Stimulated activated CD8-positive, alpha-beta memory T cell treated with anti-CD3 and anti-CD28 coated beads, Interleukin-7, amount 100 ng/mL, for 48 hours (primary cell): ENCODE results near the gene ENTPD1.
"Not testable (repeated sequence)": the region's sequence is repeated elsewhere in the genome, so short reads cannot be mapped to it uniquely, and the experiment has no call there.

Experiments
- DNase-seq, 2 donors: peaks; one replicate each; pipeline ENCODE4 v3.0.0-alpha.2; 2020; ENCODE audit warnings: low read depth in 1 of 2; ENCODE audit errors: extremely low read depth in 1 of 2

ENTPD1 gene

GRCh38 chr10:95861386-95861785 lies 105.4 kb downstream of the ENTPD1 start:
- no peak for DNase-seq

GRCh38 chr10:95864906-95865813 lies 109.2 kb downstream of the ENTPD1 start:
- DNase-seq, result peak in 1 of 2 donors; percentile 2

DNA sequence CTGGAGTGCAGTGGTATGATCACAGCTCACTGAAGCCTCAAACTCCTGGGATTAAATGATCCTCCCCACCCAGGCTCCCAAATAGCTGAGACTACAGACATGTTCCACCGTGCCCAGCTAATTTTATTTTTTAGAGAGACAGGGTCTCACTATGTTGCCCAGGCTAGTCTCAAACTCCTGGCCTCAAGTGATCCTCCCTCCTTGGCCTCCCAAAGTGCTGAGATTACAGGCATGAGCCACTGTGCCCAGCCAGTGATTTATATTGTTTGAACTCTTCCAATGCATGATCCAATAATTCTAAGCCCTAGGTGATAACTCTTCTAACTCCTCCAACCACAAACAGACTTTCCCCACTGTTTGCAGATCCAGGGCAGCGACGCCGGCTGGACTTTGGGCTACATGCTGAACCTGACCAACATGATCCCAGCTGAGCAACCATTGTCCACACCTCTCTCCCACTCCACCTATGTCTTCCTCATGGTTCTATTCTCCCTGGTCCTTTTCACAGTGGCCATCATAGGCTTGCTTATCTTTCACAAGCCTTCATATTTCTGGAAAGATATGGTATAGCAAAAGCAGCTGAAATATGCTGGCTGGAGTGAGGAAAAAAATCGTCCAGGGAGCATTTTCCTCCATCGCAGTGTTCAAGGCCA lies 110.0 kb downstream of the ENTPD1 start:
- no peak for DNase-seq

- DNase-seq, result no peak
Measured at GRCh38 chr10:95866467-95866842, 110.5 kb downstream of the ENTPD1 start.

DNA sequence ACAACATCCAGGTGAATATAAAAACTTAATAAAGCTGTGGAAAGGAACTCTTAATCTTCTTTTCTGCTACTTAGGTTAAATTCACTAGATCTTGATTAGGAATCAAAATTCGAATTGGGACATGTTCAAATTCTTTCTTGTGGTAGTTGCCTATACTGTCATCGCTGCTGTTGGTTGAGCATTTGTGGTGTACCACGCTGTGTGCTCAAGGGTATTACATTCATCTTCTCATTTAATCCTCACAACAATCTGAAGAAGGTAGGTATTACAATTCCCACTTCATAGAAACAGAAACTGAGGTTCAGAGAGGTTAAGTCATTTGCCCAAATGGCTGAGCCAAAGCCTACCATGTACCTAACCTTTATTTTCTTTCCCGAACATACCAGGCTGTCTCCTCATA lies 111.9 kb downstream of the ENTPD1 start:
- no peak for DNase-seq

DNA sequence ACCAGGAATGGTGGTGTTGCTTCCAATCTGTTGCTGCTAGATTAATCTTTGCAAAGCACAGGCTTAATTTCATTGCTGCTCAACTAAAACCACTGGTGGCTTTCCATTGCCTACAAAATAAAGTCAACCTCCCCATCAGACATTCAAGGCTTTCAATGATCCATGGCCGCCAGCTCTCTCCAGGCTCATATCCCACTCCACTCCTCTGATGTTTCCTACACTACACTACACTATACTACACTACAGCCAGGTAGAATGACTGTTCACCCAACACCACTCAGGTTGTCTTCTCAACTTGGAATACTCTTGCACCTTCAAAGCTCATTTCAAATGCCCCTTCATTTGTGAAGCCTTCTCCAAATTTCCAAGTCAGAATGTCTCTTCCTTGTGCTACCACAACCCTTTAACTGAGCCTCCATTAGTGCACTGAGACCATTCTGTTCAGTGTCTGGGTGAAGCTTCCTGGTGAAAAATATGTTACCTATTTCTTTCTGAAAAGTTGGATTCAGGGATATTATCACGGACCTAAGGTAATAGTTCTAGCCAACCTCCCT lies 116.3 kb downstream of the ENTPD1 start:
- no peak for DNase-seq

DNA sequence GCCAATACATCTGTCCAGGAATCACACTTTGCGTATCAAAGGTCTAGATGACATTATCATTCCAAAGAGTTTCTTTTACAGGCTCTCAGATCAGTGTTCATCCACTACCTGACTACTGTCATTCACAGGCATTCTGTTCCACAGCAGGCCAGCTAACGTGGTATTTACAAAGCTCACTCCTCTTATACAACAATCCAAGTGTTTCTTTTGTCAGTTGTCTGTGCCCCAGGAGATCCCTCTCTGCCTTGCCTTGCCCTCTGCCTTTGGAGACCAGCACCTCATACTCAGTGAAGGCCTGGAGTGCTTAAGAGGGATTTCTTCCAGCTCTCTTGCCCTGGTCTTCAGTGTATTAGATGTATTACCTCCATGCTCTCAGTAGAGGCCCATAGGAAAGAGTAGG lies 117.2 kb downstream of the ENTPD1 start:
- DNase-seq, result no peak

- DNase-seq, result no peak
Measured at GRCh38 chr10:95873651-95874050, 117.7 kb downstream of the ENTPD1 start.

DNA sequence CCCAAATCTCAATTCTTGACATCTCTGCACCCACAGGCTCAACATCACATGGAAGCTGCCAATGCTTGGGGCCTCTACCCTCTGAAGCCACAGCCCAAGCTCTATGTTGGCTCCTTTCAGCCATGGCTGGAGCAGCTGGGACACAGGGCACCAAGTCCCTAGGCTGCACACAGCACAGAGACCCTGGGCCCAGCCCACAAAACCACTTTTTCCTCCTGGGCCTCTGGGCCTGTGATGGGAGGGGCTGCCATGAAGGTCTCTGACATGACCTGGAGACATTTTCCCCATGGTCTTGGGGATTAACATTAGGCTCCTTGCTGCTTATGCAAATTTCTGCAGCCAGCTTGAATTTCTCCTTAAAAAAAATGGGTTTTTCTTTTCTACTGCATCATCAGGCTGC lies 118.8 kb downstream of the ENTPD1 start:
- not testable (repeated sequence) for DNase-seq

- no peak for DNase-seq
Measured at GRCh38 chr10:95876756-95877155, 120.8 kb downstream of the ENTPD1 start.

- no peak for DNase-seq
Measured at GRCh38 chr10:95877881-95878280, 121.9 kb downstream of the ENTPD1 start.

DNA sequence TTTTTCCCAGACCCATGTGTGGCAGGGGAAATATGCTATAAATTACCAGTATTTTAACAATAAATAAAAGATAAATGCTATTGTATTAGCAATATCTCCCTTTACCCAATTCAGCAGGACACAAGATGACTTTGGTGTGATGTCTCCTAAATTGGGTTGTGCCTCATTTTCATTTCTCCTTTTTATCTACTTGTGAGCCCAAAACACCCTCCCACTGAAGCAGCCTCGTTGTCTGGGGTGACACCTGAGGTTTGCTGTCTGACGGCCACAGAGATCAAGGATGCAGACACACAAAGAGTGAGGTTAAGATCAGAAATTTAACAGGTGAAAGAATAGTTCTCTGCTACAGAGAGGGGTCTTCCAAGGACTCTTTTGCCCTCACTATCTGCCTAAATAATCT lies 124.7 kb downstream of the ENTPD1 start:
- DNase-seq, result no peak

DNA sequence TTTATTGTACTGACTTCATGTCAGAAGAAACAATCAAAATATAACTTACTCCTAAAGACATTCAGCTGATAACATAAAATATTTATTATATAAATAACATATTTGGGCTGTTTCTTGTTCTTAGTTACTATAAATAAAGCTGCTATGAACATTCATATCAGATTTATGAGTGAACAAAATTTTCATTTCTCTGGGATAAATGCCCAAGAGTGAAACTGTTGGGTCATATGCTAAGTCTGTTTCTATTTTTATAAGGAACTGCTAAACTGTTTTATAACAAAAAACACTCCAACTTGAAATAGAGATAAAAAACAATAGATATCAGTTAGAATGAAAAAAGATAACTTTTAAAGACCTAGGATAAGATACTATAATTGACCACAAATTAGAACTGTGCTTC lies 125.4 kb downstream of the ENTPD1 start:
- DNase-seq, result no peak

- no peak for DNase-seq
Measured at GRCh38 chr10:95889830-95890229, 133.9 kb downstream of the ENTPD1 start.

GRCh38 chr10:95896071-95896850 lies 140.3 kb downstream of the ENTPD1 start:
- DNase-seq, result no peak

- DNase-seq, result not testable (repeated sequence)
Measured at GRCh38 chr10:95905897-95906580, 150.1 kb downstream of the ENTPD1 start.

GRCh38 chr10:95906677-95907455 lies 150.9 kb downstream of the ENTPD1 start:
- DNase-seq, result peak; percentile 2 to 27

- DNase-seq, result peak; percentile 58
Measured at GRCh38 chr10:95907456-95908253, 151.7 kb downstream of the ENTPD1 start, which contains the start of gene CC2D2B. Gene CC2D2B, plus strand, starts transcription at chr10:95907975. Its CDS starts 3,349 bp downstream, at chr10:95911324.

DNA sequence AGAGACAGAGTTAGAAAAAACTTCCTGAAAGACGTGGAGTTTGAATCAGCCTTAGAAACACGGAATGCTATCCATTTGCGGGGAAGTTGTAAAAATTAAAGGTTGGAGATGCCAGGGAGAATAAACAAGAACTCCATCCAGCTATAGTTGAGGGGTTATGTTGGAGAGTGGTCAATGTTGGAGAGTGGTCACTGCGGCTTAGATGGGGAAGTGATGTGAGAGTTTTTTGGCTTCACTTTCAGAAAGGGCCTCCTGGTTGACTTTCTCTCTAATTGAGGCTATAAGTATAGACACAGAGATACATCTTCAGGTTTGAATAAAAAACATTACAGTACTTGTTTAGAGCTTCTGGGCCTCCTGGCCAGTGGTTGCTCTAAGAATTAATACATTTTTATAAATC lies 152.5 kb downstream of the ENTPD1 start:
- no peak for DNase-seq
